Measurements from ENCODE around the gene ZMAT5.

ZMAT5 gene, protein sequence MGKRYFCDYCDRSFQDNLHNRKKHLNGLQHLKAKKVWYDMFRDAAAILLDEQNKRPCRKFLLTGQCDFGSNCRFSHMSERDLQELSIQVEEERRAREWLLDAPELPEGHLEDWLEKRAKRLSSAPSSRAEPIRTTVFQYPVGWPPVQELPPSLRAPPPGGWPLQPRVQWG

GRCh38 chr22:29766632-29767170, at the start of gene ZMAT5:
ZMAT5 (minus strand) TSS chr22:29767007; CDS start chr22:29748544, 18,463 bp downstream.
- peak; percentile 92 for DNase-seq

GRCh38 chr22:29816539-29816938, 49.7 kb upstream of the ZMAT5 start:
- DNase-seq = no peak

DNA sequence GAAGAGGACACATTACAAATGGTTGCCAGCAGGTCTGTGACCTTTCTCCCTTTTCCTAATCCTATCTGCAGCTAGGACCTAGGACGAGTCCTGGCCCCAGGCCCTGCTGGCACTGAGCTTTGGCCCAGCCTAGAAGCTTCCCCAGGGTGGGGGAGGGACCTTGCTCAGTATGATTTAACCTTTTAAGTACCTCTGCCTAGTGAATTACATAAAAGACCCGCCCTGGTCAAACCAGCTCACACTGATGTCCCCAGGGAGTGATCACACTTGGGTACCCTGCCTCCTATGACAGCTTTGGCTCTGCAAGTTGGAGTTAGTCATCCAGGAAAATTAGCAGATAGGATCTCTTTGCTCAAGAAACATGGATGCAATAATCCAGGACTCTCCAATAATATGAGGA, 49.3 kb upstream of the ZMAT5 start:
- no peak for DNase-seq

DNA sequence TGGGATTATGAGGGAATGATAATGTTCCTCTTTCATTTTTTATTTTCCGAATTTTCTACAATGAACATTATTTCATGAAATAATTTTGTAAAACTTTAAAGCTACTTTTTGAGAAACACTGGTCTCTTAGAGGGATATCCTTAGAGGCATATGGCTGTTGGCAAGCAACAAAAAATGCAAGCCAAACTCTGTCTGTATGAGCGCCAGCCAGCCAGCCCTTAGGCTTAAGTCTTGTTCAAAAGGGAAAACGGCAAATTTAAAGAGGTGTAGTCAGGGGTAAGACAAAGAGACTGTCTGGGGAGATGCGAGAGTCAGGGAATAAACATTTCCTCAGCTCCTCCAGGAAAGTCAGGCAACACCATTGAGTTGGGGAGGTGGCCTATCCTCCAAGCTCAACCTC, 48.8 kb upstream of the ZMAT5 start:
- no peak for DNase-seq

DNA sequence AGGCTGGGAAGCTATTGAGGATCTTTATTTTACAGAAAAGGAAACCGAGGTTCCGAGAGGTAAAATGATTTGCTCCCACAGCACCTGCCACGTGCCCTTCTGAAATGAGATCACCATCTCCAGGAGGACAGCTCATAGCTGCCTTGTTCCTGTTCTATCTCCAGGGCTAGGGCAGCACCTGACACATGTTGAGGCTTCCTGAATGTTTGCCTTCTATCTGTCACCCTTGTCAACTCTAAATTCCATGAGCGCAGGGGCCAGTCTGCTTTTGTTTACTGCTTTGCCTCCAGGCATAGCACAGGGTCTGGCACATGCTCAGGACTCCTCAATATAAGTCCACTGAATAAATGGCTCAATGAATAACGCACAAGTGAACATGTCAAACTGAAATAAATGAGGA, 47.2 kb upstream of the ZMAT5 start:
- DNase-seq = no peak

- DNase-seq = no peak
Measured at GRCh38 chr22:29813563-29813962, 46.8 kb upstream of the ZMAT5 start.

DNA sequence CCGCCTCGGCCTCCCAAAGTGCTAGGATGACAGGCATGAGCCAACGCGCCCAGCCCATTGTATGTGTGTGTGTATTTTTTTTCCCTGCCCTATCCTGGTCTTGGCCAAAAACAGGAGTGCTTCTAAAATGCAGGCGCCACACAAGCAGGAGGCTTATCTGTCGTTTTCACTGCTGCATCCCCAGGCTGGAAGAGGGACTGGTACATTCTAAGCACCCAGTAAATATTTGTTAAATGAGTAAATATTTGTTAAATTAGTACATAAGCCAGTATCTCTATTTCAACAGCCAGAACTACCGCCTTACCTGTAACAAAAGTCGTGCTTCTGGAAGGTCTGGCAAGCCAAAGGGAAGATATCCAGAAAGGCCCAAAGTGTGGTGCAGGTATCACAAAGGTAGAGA, 46.3 kb upstream of the ZMAT5 start:
- no peak for DNase-seq

DNA sequence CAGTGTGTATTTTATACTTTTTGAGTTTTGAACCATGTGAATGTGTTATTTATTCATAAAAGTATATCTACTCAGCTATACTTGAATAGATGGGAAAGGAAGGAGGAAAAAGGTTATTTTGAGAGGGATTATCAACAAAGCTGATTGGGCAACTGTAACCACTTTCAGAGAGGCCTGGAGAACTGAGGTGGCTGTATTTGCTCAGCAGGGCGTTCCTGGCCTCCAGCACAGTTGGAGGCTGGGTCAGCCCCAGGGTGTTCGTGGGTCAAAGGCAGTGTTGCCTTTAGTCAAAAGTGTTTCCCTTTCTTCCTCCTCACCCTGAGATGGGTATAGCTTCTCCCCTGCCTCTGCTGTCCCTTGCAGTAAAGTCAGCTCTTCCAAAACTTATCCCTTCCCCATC, 44.6 kb upstream of the ZMAT5 start:
- DNase-seq = no peak

DNA sequence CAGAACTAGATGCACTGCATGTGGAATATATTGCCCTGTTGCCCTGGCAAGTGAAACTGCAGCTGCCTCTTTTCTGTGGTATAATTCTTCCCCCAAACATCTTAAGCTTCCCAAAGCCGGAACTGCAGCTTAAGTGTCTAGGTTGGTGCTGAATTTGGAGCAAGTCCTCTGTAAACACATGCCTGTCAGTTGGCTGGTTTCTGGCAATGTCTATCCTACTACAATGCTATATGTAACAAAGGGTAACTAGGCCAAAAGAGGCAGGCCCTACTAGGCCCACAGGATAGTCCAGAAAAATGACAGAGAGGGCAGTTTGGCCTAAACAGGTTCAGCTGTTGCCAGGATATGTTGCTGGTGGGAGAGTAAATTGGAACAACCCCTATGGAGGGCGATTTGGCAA, 43.4 kb upstream of the ZMAT5 start:
- DNase-seq = no peak

DNA sequence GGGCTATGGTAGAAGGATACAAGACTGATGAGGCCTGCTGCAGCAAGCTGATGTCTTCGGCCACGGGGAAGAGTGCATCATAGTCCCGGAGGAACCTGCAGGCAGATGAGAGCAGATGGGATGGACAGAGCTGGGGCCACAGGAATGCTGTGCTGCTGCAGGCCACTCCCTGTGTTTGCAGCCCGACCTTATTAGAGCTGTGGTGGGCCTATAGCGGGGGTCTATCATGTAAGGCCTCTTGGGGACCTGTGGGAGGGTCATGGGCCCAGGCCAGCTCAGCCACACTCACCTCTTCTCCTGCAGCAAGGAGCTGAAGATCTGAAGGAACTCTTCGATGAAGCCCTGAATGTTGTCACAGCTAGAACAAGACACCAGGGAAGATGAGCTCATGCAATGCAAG, 39.4 kb upstream of the ZMAT5 start:
- no peak for DNase-seq

- no peak for DNase-seq
Measured at GRCh38 chr22:29804985-29805384, 38.2 kb upstream of the ZMAT5 start.

GRCh38 chr22:29803190-29803589, 36.4 kb upstream of the ZMAT5 start:
- no peak for DNase-seq

DNA sequence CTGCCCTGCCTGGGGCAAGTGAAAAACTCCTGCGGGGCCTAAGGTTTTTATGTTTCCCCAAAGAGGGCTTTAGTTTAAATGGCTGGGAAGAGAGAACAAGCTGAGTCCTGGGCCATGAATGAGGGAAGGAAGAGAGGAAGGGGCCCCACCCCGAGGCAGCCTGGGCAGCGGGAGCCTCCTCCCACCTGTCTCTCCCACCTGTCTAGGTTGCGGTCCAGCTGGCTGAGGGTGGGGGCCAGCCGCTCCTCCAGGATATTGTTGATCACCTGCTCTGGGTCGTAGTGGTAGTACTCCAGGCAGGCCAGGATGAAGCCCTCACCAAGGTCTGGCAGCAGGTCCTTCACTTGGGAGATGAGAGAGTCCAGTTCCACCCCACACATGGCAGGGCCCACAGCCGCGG, 35.0 kb upstream of the ZMAT5 start:
- DNase-seq = no peak

- no peak for DNase-seq
Measured at GRCh38 chr22:29801153-29801552, 34.3 kb upstream of the ZMAT5 start.

DNA sequence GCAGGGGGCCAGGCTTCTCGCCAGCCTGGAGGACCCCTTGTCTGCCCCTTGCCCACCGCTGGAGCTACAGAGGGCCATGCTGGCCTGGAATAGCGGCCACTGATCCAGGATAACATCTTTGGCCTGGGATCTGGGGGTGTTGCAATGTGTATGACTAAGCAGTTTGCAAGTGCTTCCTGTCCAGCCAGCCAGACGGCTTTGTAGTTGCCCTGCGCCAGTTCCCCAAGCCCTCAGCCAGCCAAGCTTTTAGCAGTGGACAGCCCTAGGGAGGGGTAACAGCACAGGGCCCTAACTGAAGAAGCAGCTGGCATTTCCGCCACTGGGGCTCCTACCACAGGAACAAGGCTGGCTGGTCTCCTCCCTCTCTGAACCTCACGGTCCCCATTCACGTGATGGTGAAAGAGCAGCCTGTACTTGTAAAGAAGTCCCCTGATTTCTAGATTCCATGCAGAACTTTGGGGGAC, 32.4 kb upstream of the ZMAT5 start:
- no peak for DNase-seq

GRCh38 chr22:29798801-29799200, 32.0 kb upstream of the ZMAT5 start:
- DNase-seq = no peak

DNA sequence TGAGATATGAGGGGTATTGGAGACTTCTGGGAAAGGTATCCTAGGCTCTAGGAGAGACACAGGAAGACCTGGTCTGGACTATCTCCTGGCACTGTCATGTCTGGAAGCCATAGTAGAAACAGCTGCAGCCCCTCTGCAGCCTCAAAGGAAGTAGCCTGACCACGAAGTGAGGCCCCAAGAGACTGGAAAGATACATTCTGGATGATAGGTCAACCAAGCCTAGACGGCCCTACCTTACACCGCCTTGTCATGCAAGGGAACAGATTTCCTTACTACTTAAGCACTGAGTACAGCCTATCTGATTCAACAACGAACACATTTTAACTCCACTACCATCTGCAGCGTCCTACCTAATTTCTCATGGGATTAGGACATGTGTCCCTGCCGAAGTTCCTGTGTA, 31.5 kb upstream of the ZMAT5 start:
- no peak for DNase-seq

DNA sequence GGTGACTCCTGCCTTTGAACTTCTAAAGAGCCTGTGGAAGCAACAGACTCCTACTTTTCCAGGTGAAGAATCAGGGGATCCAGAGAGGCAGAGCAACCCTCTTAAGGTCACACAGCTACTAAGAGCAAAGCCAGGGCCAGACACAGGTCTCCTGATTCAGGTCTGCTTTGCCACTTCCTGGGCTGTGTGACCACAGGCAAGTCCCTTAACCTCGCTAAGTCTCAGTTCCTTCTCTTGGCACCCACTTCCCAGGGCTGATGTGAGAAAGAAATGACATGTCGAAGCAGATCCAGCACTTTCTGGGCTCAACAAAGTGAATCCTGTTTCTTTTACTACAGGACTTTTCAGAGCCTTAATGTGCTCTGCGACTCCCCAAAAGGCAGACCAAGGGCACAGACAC, 30.5 kb upstream of the ZMAT5 start:
- DNase-seq = no peak

DNA sequence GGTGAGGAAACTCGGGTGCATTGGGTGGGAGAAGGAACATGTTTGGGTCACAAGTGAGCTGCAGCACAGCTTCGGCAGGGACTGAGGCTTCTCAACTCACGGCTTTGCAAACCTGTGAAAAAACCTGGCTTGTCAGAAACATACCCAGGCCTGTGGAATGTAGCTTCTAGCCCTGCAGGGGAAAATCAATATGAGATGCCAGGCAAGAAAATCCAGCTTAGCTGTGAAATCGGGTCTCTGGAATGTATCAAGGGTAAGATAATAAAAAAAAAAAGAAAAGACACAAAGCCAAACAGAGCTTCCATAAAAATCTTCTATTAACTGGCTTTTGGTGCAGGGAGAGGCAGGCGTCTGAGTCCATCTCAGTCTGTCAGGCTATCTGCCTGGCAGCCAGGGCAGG, 28.9 kb upstream of the ZMAT5 start:
- DNase-seq = no peak

GRCh38 chr22:29793396-29793795, 26.6 kb upstream of the ZMAT5 start:
- no peak for DNase-seq

DNA sequence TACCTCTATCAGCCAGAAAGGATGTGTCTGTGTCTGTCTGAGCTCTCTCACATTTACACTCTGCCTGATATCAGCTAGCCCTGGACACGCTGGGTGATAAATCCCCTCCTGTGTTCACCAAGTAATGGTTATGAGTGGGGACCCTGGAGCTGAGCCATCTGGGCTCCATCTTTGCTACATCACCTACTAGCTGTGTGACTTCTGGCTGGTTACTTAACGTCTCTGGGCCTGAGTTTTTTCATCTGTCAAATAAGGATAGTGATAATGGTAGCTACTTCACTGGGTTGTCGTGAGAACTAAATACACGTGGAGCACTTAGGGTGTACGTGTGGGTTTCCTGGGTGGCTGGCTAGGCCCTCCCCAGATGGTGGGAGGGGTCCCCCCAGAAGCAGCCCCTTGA, 23.3 kb upstream of the ZMAT5 start:
- DNase-seq = no peak

GRCh38 chr22:29788339-29789279, 21.8 kb upstream of the ZMAT5 start:
- DNase-seq = no peak

GRCh38 chr22:29787371-29787980, 20.7 kb upstream of the ZMAT5 start:
- DNase-seq = no peak

DNA sequence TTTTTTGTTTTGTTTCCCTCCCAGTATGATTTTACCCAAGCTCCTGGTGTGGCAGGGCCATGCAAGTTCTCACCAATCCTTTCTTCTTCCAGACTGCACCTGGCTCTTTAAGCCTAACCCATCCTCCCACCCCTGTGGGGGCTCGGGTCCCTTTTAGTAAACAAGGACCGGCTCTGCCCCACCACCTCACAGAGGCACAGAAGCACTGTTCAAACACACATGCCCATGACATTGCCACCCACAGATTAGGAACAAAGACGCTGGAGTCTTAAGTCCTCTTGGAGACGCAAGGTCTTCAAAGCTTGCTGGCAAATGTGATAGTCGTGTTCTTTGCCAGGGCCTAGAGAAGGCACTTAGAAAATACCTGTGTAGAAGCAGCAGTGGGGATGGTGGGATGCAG, 19.2 kb upstream of the ZMAT5 start:
- no peak for DNase-seq

All from activated naive CD4-positive, alpha-beta T cell treated with anti-CD3 and anti-CD28 coated beads, Interleukin-2, amount 50 U/mL, for 16 hours (primary cell).